HG03025 (cell line): ENCODE results near the gene EXOC2.

Source experiments
- ATAC-seq: cut with Tn5 transposase; IDR thresholded peaks from one replicate; pipeline ENCODE4 v1.9.1; 2021; ENCODE audit warnings: mild to moderate bottlenecking, moderate library complexity; ENCODE audit not compliant: unreplicated experiment, low FRiP score

The EXOC2 gene

GRCh38 chr6:475314-475713 is 217.6 kb downstream of the EXOC2 start:
- ATAC-seq = no peak

GRCh38 chr6:474453-475185 is 218.3 kb downstream of the EXOC2 start:
- peak; percentile 68 for ATAC-seq

- no peak for ATAC-seq
Observed at GRCh38 chr6:473768-474452, 219.0 kb downstream of the EXOC2 start.

- no peak for ATAC-seq
Observed at GRCh38 chr6:473356-473755, 219.6 kb downstream of the EXOC2 start.

DNA sequence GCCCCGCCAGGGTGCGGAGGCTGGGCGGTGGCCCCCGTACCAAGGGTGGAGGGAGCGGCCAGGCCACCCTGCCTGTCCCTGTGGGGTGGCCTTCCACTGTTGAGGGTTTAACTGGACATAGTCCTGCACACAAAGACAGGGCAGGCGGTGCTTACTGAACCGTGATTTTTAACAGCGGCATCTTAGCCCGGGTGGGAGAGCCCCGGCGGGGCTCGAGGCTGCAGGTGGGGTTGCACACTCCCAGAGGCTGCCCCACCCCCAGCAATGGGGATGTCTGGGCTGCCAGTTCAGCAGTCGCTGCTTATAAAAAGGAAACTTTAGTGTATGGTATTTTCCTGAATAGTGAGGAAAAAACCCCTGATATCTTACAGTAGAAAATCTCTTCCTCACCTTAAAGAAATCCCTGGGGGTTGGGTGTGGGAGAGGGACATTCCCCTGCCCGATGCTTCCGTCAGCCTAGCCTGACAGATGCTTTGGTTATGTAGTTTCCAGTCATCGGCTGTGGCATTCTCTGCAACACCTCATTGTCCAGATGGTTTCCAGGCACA is 222.0 kb downstream of the EXOC2 start:
- ATAC-seq = no peak

GRCh38 chr6:470051-470900 is 222.7 kb downstream of the EXOC2 start:
- ATAC-seq = no peak

DNA sequence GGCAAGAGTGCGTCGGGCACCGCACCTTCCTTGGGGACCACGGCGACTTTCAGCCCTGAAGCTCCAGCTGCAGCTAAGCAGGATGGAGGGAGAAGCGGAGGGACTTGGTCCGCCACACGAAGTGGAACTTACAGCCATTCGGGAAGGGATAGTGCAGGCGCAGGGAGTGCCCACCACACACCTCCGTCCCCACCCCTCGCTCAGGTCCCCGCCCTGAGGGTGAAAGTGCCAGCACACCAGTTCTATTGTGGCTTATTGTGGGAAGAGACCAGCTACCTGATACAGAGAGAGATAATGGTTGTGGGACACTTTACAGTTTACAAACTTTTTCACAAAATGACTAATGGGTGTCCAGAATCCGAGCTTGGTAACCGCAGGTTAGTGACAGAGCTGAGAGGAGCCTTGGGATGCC is 225.3 kb downstream of the EXOC2 start:
- no peak for ATAC-seq

- ATAC-seq = no peak
Observed at GRCh38 chr6:467111-467510, 225.8 kb downstream of the EXOC2 start.

GRCh38 chr6:466564-466963 is 226.4 kb downstream of the EXOC2 start:
- no peak for ATAC-seq

DNA sequence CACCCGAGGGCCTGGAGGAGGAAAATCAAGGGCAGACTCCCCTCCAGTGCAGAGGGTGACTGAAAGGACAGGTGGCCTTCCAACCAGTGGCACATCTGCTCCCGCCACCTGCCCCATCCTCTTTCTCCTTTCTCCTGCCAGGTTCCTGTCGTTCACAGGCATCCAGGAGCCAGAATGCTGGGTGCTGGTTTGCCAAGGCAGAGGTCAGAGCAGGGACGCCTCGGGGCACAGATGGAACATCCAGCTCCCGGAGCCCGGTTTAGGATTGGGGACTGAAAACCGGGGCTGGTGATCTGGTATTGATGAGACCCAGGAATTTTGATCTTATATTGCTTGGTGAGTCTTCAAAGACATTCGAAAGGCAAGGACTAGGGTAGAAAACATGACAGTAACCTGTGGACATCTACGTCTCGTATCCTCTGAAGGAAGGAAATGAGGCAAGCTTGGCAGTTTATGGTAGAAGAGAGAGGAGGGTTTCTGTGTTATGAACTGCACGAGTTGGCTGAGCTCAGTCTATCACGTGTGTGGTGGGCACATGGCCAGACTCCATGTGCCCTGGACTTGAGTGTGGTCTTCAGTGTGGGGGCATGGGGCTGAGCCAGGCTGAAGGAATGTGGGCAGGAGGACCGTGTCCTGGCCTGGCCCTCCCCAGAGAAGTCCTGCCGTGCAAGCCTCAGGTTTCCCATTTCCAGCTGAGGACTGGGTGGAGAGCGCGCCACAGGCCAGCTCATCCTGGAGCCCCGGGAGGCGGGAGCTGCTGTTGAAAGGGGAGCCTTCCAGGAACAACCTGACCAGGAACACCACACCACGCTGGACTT is 227.2 kb downstream of the EXOC2 start:
- no peak for ATAC-seq

DNA sequence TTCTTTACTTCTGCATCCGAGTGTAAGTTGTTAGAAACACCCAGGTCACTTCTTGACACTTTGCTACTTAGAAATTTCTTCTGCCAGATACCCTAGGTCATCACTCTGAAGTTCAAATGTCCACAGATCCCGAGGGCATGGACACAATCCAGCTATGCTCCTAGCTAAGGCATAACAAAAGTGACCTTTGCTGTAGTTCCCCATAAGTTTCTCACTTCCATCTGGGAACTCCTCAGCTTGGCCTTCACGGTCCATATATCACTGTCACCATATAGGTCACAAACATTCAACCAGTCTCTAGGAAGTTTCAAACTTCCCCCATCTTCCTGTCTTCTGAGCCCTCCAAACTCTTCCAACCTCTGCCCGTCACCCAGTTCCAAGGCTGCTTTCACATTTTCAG is 236.1 kb downstream of the EXOC2 start:
- no peak for ATAC-seq

- no peak for ATAC-seq
Observed at GRCh38 chr6:456358-456867, 236.5 kb downstream of the EXOC2 start.

- ATAC-seq = no peak
Observed at GRCh38 chr6:455835-456234, 237.1 kb downstream of the EXOC2 start.

GRCh38 chr6:455006-455585 is 237.8 kb downstream of the EXOC2 start:
- ATAC-seq = no peak

GRCh38 chr6:454148-454991 is 238.6 kb downstream of the EXOC2 start:
- ATAC-seq = no peak

DNA sequence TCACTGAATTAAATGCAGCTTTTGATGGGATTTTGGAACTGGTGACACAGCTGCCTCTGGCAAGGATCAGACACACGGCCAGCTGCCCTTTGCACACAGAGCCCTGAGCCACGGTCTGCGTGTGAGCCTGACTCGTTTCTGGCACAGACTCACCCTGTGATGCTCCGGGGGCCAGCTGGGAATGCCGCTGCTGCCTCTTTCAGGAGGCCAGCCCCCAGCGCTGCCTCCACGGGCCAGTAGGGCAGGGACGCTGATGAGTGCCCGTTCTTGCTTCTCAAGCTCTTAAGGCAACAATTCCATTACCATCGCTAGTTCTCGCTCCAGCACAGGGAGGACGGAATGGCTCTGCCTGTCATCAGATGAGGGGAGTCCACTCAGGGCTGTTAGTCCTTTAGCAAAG is 239.8 kb downstream of the EXOC2 start:
- ATAC-seq = no peak

GRCh38 chr6:452301-453067 is 240.5 kb downstream of the EXOC2 start:
- no peak for ATAC-seq

DNA sequence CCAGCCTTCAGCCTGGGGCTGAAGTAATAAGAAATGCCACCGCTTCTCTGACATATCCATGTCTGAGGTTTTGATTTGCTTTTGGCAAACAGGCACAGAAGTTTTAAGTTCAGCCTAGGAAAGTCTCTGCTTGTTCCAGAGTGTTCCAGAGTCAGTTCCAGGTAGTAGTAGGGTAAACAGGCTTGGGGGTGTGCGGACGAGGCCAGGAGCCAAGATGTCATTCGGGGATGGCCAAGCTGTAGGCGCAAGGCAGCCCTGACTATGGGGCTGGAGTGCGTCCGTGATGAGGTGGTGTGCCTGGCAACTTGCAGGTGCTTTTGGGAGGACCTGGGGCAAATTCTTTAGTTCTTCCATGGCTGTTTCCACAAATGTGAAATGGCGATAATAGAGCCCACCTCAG is 241.1 kb downstream of the EXOC2 start:
- no peak for ATAC-seq
